Fibroblast of lung (primary cell): ENCODE results near the gene ACP1. TPM values are rescaled to one million over a fixed set of nuclear protein-coding genes. Genes with fewer than 3 reads are reported as not detected.

ENCODE experiments used
- DNase-seq, 2 donors: peaks; one replicate each; pipeline versions ENCODE4 v3.0.0 to v3.0.0-alpha.2; 2010; ENCODE audit warnings: low read depth in 2 of 2
- H2AFZ ChIP-seq: 2 replicates; pipeline ENCODE4 v1.5.1; 2012; ENCODE audit warnings: low read length, control low read depth, inconsistent platforms
- H3K27ac ChIP-seq: 2 replicates; pipeline ENCODE4 v1.5.1; 2011; ENCODE audit warnings: low read length, control low read depth; ENCODE audit not compliant: insufficient read depth
- H3K27me3 ChIP-seq: 2 replicates; pipeline ENCODE4 v1.5.1; 2011; ENCODE audit warnings: mild to moderate bottlenecking, low read length; ENCODE audit not compliant: control insufficient read depth, insufficient read depth
- H3K36me3 ChIP-seq: 2 replicates; pipeline ENCODE4 v1.5.1; 2011; ENCODE audit warnings: low read length; ENCODE audit not compliant: control insufficient read depth, insufficient read depth
- H3K4me1 ChIP-seq: 2 replicates; pipeline ENCODE4 v1.5.1; 2011; ENCODE audit warnings: low read length; ENCODE audit not compliant: control insufficient read depth, insufficient read depth; ENCODE audit errors: extremely low read depth
- H3K4me2 ChIP-seq: 2 replicates; pipeline ENCODE4 v1.5.1; 2011; ENCODE audit warnings: low read length, control low read depth; ENCODE audit not compliant: insufficient read depth; ENCODE audit errors: extremely low read depth
- H3K4me3 ChIP-seq, 4 experiments: fragments of 200-600 bp in 1 of 4; sonication (generic) in 1 of 4; replicated peaks in 1 of 4; 2 replicates each; pipeline ENCODE4 v1.5.1; 2011 to 2016; ENCODE audit warnings: low read length in 4 of 4, low read depth in 3 of 4, mild to moderate bottlenecking in 3 of 4, control low read depth in 2 of 4, inconsistent platforms in 1 of 4, mixed read lengths in 1 of 4; ENCODE audit not compliant: insufficient read depth in 1 of 4; ENCODE audit errors: control extremely low read depth in 1 of 4
- H3K79me2 ChIP-seq: 2 replicates; pipeline ENCODE4 v1.5.1; 2012; ENCODE audit warnings: mild to moderate bottlenecking, low read length, inconsistent platforms; ENCODE audit not compliant: control insufficient read depth, insufficient read depth
- H3K9ac ChIP-seq: 2 replicates; pipeline ENCODE4 v1.5.1; 2011; ENCODE audit warnings: mild to moderate bottlenecking, low read length, control low read depth; ENCODE audit not compliant: insufficient read depth
- H3K9me3 ChIP-seq: 2 replicates; pipeline ENCODE4 v1.5.1; 2012; ENCODE audit warnings: low read depth, low read length; ENCODE audit not compliant: control insufficient read depth, insufficient read depth
- H4K20me1 ChIP-seq: 2 replicates; pipeline ENCODE4 v1.5.1; 2011; ENCODE audit warnings: low read length; ENCODE audit not compliant: control insufficient read depth, insufficient read depth; ENCODE audit errors: extremely low read depth
- EZH2 ChIP-seq: IDR thresholded peaks from 2 replicates; pipeline ENCODE4 v1.5.1; 2012; ENCODE audit warnings: low read length, control low read depth, mild to moderate bottlenecking; ENCODE audit errors: missing control alignments
- polyA plus RNA-seq, 2 donors: library from polyadenylated mRNA; depleted of rRNA in 1 of 2; stranded (reverse) in 1 of 2; unstranded in 1 of 2; fragments of >200 nt; gene quantifications; 2 replicates each; pipeline ENCODE4 v1.2.1, GENCODE V29; 2011 to 2012; ENCODE audit warnings: missing spikeins in 1 of 2
- total RNA-seq: library from RNA; depleted of rRNA; stranded (reverse); fragments of >200 nt; gene quantifications from 2 replicates; pipeline ENCODE4 v1.2.1, GENCODE V29; 2014
- TF ChIP-seq, protein P1 (sequence below), 2 donors: IDR thresholded peaks in 1 of 2; conservative IDR thresholded peaks in 1 of 2; 1 replicate in 1 of 2; 2 replicates in 1 of 2; pipeline ENCODE4 v1.5.1; 2011 to 2012; ENCODE audit warnings: low read length in 2 of 2, control low read depth in 1 of 2, inconsistent platforms in 1 of 2, low read depth in 1 of 2, mild to moderate bottlenecking in 1 of 2

ACP1 gene
- total and polyA plus RNA-seq, 2 donors (not counting 1 experiment from before 2014, with no cell fraction given), result 86.9 to 124 TPM

DNA sequence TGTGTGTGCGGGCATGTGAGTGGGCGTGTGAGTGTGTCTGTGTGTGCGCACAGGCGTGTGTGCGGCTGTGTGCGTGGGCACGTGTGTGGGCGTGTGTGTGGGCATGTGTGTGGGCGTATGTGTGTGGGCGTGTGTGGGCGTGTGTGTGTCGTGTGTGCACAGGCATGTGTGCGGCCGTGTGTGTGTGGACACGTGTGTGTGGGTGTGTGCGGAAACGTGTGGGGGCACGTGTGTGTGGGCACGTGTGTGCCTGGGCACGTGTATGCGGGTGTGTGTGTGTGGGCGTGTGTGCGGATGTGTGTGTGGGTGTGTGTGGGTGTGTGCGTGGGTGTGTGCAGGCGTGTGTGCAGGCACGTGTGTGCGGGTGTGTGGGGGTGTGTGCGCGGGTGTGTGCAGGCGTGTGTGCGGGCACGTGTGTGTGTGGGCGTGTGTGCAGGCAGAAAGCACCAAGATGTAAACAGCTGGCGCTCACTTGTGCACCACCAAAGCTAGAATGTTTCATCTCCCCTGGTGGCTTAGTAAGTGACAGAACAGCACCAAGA lies 54.4 kb downstream of the ACP1 start:
- no peaks in the 10 kb centered on the region for H3K79me2 ChIP-seq
- no peak overlapping the region for H2AFZ ChIP-seq
- H4K20me1 ChIP-seq, result no peaks in the 10 kb centered on the region
- no peak for TF ChIP-seq EZH2
- TF ChIP-seq, protein P1, sequence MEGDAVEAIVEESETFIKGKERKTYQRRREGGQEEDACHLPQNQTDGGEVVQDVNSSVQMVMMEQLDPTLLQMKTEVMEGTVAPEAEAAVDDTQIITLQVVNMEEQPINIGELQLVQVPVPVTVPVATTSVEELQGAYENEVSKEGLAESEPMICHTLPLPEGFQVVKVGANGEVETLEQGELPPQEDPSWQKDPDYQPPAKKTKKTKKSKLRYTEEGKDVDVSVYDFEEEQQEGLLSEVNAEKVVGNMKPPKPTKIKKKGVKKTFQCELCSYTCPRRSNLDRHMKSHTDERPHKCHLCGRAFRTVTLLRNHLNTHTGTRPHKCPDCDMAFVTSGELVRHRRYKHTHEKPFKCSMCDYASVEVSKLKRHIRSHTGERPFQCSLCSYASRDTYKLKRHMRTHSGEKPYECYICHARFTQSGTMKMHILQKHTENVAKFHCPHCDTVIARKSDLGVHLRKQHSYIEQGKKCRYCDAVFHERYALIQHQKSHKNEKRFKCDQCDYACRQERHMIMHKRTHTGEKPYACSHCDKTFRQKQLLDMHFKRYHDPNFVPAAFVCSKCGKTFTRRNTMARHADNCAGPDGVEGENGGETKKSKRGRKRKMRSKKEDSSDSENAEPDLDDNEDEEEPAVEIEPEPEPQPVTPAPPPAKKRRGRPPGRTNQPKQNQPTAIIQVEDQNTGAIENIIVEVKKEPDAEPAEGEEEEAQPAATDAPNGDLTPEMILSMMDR (conservative IDR thresholded peaks at IDR 0.05 in 1 of 2, IDR thresholded peaks at IDR 0.05 in 1 of 2; ENCODE audit: low read depth in 1 of 2, low read length in 2 of 2), result no peak
- H3K36me3 ChIP-seq, result no peaks in the 10 kb centered on the region
- H3K27me3 ChIP-seq, result no peaks in the 10 kb centered on the region
- H3K4me3 ChIP-seq, result no peak overlapping the region
- DNase-seq, result no peak
- no peaks in the 10 kb centered on the region for H3K9me3 ChIP-seq
- no peak overlapping the region for H3K9ac ChIP-seq
- H3K27ac ChIP-seq, result no peak overlapping the region
- no peaks in the 10 kb centered on the region for H3K4me1 ChIP-seq
- H3K4me2 ChIP-seq, result no peak overlapping the region

DNA sequence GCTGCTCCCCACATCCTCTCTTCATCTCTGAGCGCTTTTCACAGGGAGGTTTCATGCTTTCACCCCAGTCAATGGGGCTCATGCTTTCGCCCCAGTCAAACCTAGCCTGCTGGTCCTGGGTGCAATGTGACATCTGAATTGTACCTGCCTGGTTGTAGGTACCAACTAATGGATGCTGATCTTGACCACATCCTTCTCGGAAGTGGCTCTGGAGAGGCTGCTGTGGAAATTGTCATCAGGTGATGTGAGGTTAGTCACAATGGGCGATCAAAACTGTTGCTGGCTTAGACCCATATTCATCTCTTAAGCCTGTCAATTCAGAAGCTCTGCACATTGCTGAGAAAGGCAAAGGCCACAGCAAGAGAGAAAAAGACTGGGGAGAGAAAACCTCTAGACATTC lies 55.8 kb downstream of the ACP1 start:
- Histone ChIP-seq H3K27ac (no peak overlapping the region), H3K9me3 (no peaks in the 10 kb centered on the region), H3K79me2 (no peaks in the 10 kb centered on the region), H3K4me2 (no peak overlapping the region), H2AFZ (no peak overlapping the region), H3K4me3 (no peak overlapping the region), H3K27me3 (no peaks in the 10 kb centered on the region), H3K9ac (no peak overlapping the region), H4K20me1 (no peaks in the 10 kb centered on the region), H3K36me3 (no peaks in the 10 kb centered on the region), H3K4me1 (no peaks in the 10 kb centered on the region)
- no peak for DNase-seq
- TF ChIP-seq, protein P1 (conservative IDR thresholded peaks at IDR 0.05 in 1 of 2, IDR thresholded peaks at IDR 0.05 in 1 of 2; ENCODE audit: low read depth in 1 of 2, low read length in 2 of 2), result no peak
- TF ChIP-seq EZH2, result no peak

DNA sequence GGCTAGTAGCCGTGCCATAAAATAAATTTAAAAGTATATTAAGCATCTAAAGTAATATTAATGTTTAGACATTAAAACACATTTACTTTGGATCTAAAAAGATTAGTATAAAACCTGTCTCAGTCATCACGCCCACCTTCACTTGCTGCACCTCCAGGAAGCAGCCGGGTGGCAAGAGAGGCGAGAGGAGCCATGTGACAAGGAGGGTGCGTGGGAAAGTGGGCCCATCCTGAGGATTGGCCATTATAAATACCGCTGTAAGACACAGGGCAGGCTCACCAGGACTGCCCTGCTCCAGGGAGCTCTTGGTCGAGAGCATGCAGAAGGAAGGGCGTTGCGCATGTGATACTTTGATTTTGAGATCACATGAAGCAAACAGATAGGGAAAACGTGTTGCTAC lies 57.6 kb downstream of the ACP1 start:
- Histone ChIP-seq H3K27ac (no peak overlapping the region), H4K20me1 (no peaks in the 10 kb centered on the region), H3K79me2 (no peaks in the 10 kb centered on the region), H3K4me3 (no peak overlapping the region), H3K9ac (no peak overlapping the region), H2AFZ (no peak overlapping the region), H3K9me3 (no peaks in the 10 kb centered on the region), H3K4me2 (no peak overlapping the region), H3K36me3 (no peaks in the 10 kb centered on the region), H3K4me1 (no peaks in the 10 kb centered on the region), H3K27me3 (no peaks in the 10 kb centered on the region)
- TF ChIP-seq EZH2, result no peak
- TF ChIP-seq, protein P1 (conservative IDR thresholded peaks at IDR 0.05 in 1 of 2, IDR thresholded peaks at IDR 0.05 in 1 of 2; ENCODE audit: low read depth in 1 of 2, low read length in 2 of 2), result no peak
- no peak for DNase-seq
